ENCODE results near the gene PDGFB. TPM values are rescaled to one million over a fixed set of nuclear protein-coding genes. Genes with fewer than 3 reads are reported as not detected.
"Not testable (repeated sequence)": the region's sequence is repeated elsewhere in the genome, so short reads cannot be mapped to it uniquely, and the experiment has no call there.

The PDGFB gene
- total RNA-seq, 1 experiment from 2014 or later = 2.9 TPM

DNA sequence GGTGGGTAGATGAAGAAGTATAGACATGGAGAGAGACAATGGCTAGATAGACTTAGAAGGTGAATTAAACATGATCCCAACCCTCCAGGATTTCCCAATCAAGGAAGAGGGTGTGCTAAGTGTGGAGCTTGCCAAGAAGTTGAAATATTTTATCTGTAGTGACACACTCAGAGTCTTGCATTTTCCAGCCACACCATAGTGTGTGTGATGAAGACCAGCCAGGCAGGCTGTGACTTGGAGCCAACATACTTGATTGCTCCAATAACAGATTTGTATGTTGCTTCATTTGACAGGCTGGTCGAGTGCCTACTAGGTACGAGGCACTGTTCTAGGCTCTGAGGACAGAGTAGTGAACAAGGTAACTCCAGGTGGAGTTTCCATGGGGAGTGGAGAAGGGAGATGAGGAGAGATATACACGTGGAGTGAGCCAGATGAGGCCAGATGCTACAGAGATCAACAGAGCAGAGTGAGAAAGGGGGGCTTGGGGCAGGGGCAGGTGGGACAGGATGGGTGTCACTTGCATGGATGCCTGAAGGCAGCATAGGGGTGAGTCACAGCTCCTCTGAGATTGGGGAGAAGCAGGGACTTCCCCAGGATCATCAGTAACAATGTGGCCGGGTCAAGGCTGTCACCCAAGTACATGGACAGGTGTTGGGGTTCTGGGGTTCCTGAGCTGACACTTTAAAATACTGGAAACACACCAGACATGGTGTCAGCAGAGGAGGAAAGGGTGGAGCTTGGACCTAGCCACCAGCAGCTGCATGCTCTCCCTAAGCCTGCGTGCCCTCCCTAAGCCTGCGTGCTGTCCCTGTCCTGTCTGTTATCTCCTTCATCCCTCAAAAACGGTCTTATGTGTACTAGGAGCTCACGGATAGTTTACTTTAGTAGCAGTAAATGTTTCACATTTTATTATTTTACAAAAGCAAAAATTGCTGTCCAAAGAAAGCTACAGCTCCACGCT lies 23.6 kb downstream of the PDGFB start:
- no peak overlapping the region for H3K4me2 ChIP-seq (ENCODE audit: low read depth, low read length, poor library complexity, severe bottlenecking)
- no peak for DNase-seq
- no peak overlapping the region for H3K4me3 ChIP-seq (ENCODE audit: low read length)

DNA sequence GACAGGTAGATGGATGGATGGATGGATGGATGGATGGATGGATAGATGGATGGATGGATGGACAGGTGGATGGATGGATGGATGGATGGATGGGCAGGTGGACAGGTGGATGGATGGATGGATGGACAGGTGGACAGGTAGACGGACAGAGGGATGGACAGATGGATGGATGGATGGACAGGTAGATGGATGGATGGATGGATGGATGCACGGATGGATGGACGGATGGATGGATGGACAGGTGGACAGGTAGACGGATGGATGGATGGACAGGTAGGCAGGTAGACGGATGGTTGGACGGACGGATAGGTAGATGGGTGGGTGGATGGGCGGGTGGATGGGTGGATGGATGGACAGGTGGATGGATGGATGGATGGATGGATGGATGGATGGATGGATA lies 24.3 kb downstream of the PDGFB start:
- H3K79me2 ChIP-seq (ENCODE audit: low read length) = no peaks in the 10 kb centered on the region

More for the DNA sequence above, 23.6 kb downstream of the PDGFB start:
- no peaks in the 10 kb centered on the region for H3K36me3 ChIP-seq (ENCODE audit: insufficient read depth, low read length)
- no peaks in the 10 kb centered on the region for H4K20me1 ChIP-seq (ENCODE audit: insufficient read depth, low read depth, low read length)
- H3K27me3 ChIP-seq (ENCODE audit: low read length) = no peaks in the 10 kb centered on the region
- H3K9me3 ChIP-seq (ENCODE audit: low read length) = no peaks in the 10 kb centered on the region
- H3K4me1 ChIP-seq (ENCODE audit: low read length) = no peaks in the 10 kb centered on the region
- no peak overlapping the region for H3K27ac ChIP-seq (ENCODE audit: low read length)
- H3K9ac ChIP-seq (ENCODE audit: low read length) = no peak overlapping the region
- no peak overlapping the region for H2AFZ ChIP-seq (ENCODE audit: low read length)
- H3K9me2 ChIP-seq (replicated peaks; ENCODE audit: insufficient read depth, low read length) = no peaks in the 10 kb centered on the region
- no peaks in the 10 kb centered on the region for H3K79me2 ChIP-seq (ENCODE audit: low read length)

DNA sequence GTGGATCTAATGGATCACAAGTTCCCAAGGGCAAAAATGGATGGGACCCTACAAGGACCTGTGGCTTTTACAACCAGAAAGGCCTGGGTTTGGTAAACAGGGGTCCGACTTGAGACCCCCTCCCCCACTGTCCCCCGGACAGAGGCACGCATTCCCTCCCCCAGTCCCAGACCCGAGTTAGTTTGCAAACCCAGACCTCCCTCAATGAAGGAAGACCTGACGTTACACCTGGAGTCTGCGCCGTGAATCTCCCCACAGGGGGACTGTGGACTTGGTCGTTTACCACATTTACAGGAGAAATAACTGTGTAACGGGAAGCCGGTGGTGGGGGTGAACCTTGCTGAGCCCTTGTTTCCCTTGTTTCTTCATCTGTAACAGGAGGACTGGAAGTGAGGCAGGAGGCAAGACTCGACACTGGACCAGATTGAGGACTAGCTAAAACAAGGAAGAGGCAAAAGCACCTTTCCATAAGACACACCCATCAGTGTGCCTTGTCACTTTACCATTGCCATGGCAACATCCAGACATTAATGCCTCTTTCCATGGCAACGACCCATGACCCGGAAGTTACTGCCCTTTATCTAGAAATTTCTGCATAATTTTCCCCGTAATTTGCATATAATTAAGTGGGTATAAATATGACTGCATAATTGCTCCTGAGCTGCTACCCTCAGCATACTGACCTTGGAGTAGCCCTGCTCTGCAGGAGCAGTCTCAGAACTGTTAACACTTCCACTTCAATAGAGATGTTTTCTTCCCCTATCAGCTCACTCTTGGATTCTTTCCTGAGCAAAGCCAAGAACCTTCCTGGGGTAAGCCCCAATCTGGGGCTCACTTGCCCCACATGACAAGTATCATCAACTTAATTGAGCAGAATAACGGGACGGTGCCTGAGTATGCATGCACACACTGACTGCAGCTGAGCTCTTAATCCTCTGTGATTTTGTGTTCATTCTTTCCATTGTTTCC lies 25.4 kb downstream of the PDGFB start:
- Histone ChIP-seq H3K4me2 (ENCODE audit: low read depth, low read length, poor library complexity, severe bottlenecking) (no peak overlapping the region), H3K27me3 (ENCODE audit: low read length) (no peaks in the 10 kb centered on the region), H4K20me1 (ENCODE audit: insufficient read depth, low read depth, low read length) (no peaks in the 10 kb centered on the region), H3K9me3 (ENCODE audit: low read length) (no peaks in the 10 kb centered on the region), H3K4me3 (ENCODE audit: low read length) (no peak overlapping the region), H2AFZ (ENCODE audit: low read length) (no peak overlapping the region), H3K79me2 (ENCODE audit: low read length) (no peaks in the 10 kb centered on the region), H3K9ac (ENCODE audit: low read length) (no peak overlapping the region), H3K27ac (ENCODE audit: low read length) (no peak overlapping the region), H3K4me1 (ENCODE audit: low read length) (no peaks in the 10 kb centered on the region), H3K9me2 (replicated peaks; ENCODE audit: insufficient read depth, low read length) (no peaks in the 10 kb centered on the region), H3K36me3 (ENCODE audit: insufficient read depth, low read length) (no peaks in the 10 kb centered on the region)
- peak; percentile 51 for DNase-seq

More for the DNA sequence above, 24.3 kb downstream of the PDGFB start:
- H3K36me3 ChIP-seq (ENCODE audit: insufficient read depth, low read length) = no peaks in the 10 kb centered on the region
- H3K4me3 ChIP-seq (ENCODE audit: low read length) = no peak overlapping the region
- DNase-seq = no peak
- no peak overlapping the region for H3K27ac ChIP-seq (ENCODE audit: low read length)
- no peaks in the 10 kb centered on the region for H3K9me2 ChIP-seq (replicated peaks; ENCODE audit: insufficient read depth, low read length)
- no peak overlapping the region for H3K4me2 ChIP-seq (ENCODE audit: low read depth, low read length, poor library complexity, severe bottlenecking)
- H4K20me1 ChIP-seq (ENCODE audit: insufficient read depth, low read depth, low read length) = no peaks in the 10 kb centered on the region
- H3K9ac ChIP-seq (ENCODE audit: low read length) = no peak overlapping the region
- no peaks in the 10 kb centered on the region for H3K4me1 ChIP-seq (ENCODE audit: low read length)
- H3K27me3 ChIP-seq (ENCODE audit: low read length) = no peaks in the 10 kb centered on the region
- H3K9me3 ChIP-seq (ENCODE audit: low read length) = no peaks in the 10 kb centered on the region
- H2AFZ ChIP-seq (ENCODE audit: low read length) = no peak overlapping the region

DNA sequence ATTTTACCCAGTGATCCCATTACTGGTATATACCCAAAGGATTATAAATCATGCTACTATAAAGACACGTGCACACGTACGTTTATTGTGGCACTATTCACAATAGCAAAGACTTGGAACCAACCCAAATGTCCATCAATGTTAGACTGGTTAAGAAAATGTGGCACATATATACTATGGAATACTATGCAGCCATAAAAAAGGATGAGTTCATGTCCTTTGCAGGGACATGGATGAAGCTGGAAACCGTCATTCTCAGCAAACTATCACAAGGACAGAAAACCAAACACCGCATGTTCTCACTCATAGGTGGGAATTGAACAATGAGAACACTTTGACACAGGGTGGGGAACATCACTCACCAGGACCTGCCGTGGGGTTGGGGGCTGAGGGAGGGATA lies 26.4 kb downstream of the PDGFB start:
- H3K9me3 ChIP-seq (ENCODE audit: low read length); H3K4me3 ChIP-seq (ENCODE audit: low read length); H3K27me3 ChIP-seq (ENCODE audit: low read length); H3K36me3 ChIP-seq (ENCODE audit: insufficient read depth, low read length); H2AFZ ChIP-seq (ENCODE audit: low read length); H3K9ac ChIP-seq (ENCODE audit: low read length); H3K27ac ChIP-seq (ENCODE audit: low read length); DNase-seq; H3K4me1 ChIP-seq (ENCODE audit: low read length); H4K20me1 ChIP-seq (ENCODE audit: insufficient read depth, low read depth, low read length); H3K9me2 ChIP-seq (replicated peaks; ENCODE audit: insufficient read depth, low read length); H3K79me2 ChIP-seq (ENCODE audit: low read length); H3K4me2 ChIP-seq (ENCODE audit: low read depth, low read length, poor library complexity, severe bottlenecking): not testable (repeated sequence)

DNA sequence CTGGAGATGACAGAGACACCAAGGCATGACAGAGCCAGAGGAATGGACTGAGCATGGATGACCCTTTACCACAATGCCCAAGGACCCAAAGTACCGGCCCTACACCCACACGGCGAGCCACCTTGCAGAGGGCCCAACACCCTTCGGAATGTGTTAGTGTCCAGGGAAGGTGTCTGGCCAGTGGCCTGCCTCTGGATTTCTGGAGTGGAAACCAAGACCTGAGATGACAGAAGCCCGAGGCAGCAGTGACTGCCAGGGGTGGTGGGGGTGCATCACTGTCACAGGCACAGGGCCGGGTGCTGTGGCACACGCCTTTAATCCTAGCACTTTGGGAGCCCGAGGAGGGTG lies 28.7 kb downstream of the PDGFB start:
- H3K9me3 ChIP-seq (ENCODE audit: low read length) = no peaks in the 10 kb centered on the region
- H3K9ac ChIP-seq (ENCODE audit: low read length) = no peak overlapping the region
- no peaks in the 10 kb centered on the region for H3K79me2 ChIP-seq (ENCODE audit: low read length)
- H3K4me2 ChIP-seq (ENCODE audit: low read depth, low read length, poor library complexity, severe bottlenecking) = no peak overlapping the region
- no peaks in the 10 kb centered on the region for H3K36me3 ChIP-seq (ENCODE audit: insufficient read depth, low read length)
- H3K27ac ChIP-seq (ENCODE audit: low read length) = no peak overlapping the region
- no peaks in the 10 kb centered on the region for H4K20me1 ChIP-seq (ENCODE audit: insufficient read depth, low read depth, low read length)
- H3K4me1 ChIP-seq (ENCODE audit: low read length) = no peaks in the 10 kb centered on the region
- DNase-seq = no peak
- H2AFZ ChIP-seq (ENCODE audit: low read length) = no peak overlapping the region
- H3K4me3 ChIP-seq (ENCODE audit: low read length) = no peak overlapping the region
- no peaks in the 10 kb centered on the region for H3K27me3 ChIP-seq (ENCODE audit: low read length)
- H3K9me2 ChIP-seq (replicated peaks; ENCODE audit: insufficient read depth, low read length) = no peaks in the 10 kb centered on the region

DNA sequence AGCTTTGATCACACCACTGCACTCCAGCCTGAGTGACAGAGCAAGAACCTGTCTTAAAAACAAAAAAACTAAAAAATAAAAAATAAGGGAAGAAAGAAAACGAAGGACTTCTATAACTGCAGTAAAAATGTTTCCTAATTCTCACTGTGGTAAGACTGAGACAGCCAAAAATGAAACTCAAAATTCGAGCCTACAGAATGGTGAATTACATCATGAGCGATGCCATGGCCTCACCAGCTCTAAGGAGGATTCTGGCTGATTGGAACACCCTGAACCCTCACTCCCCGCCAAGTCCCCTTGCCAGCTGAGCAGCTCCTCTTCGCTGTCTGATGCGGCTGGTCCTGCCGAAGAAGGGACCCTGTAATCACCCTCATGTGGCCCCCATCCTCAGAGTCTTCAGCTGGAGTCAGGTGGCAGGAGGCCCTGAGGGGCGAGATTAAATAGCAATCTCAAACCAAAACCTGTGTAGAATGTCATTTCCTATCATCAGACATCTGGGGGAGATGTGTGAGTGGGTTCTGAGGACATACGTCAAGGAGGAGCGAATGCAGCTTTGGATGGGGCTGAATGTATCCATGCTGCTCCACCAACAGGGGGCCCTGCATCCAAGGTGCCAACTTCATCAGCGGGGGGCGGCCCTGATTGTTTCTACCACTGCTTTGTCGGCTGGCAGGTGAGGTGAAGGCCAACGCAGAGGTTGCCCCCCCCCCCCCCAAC lies 29.2 kb downstream of the PDGFB start:
- H3K4me1 ChIP-seq (ENCODE audit: low read length) = no peaks in the 10 kb centered on the region
- peak; percentile 75 for DNase-seq
- no peak overlapping the region for H3K4me2 ChIP-seq (ENCODE audit: low read depth, low read length, poor library complexity, severe bottlenecking)
- no peak overlapping the region for H3K9ac ChIP-seq (ENCODE audit: low read length)
- no peak overlapping the region for H3K27ac ChIP-seq (ENCODE audit: low read length)
- no peak overlapping the region for H3K4me3 ChIP-seq (ENCODE audit: low read length)
- no peaks in the 10 kb centered on the region for H3K36me3 ChIP-seq (ENCODE audit: insufficient read depth, low read length)
- no peaks in the 10 kb centered on the region for H4K20me1 ChIP-seq (ENCODE audit: insufficient read depth, low read depth, low read length)
- H3K27me3 ChIP-seq (ENCODE audit: low read length) = no peaks in the 10 kb centered on the region
- H2AFZ ChIP-seq (ENCODE audit: low read length) = no peak overlapping the region
- no peaks in the 10 kb centered on the region for H3K9me2 ChIP-seq (replicated peaks; ENCODE audit: insufficient read depth, low read length)
- H3K9me3 ChIP-seq (ENCODE audit: low read length) = no peaks in the 10 kb centered on the region
- no peaks in the 10 kb centered on the region for H3K79me2 ChIP-seq (ENCODE audit: low read length)

DNA sequence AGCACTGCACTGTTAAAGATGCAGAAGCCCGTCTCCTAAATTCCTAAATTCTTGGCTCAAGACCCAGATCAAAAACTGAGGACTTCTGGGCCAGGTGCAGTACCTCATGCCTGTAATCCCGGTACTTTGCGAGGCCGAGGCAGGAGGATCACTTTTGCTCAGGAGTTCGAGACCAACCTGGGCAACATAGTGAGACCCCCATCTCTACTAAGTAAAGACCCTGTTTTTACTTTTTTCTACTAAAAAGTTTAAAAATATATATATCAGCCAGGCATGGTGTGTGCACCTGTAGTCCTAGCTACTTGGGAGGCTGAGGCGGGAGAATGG lies 29.7 kb downstream of the PDGFB start:
- H3K9me2 ChIP-seq (replicated peaks; ENCODE audit: insufficient read depth, low read length) = no peaks in the 10 kb centered on the region
- H3K4me1 ChIP-seq (ENCODE audit: low read length) = no peaks in the 10 kb centered on the region
- H3K79me2 ChIP-seq (ENCODE audit: low read length) = no peaks in the 10 kb centered on the region
- no peak for DNase-seq
- no peak overlapping the region for H3K27ac ChIP-seq (ENCODE audit: low read length)
- no peak overlapping the region for H3K4me2 ChIP-seq (ENCODE audit: low read depth, low read length, poor library complexity, severe bottlenecking)
- no peaks in the 10 kb centered on the region for H4K20me1 ChIP-seq (ENCODE audit: insufficient read depth, low read depth, low read length)
- H3K4me3 ChIP-seq (ENCODE audit: low read length) = no peak overlapping the region
- no peaks in the 10 kb centered on the region for H3K27me3 ChIP-seq (ENCODE audit: low read length)
- no peak overlapping the region for H3K9ac ChIP-seq (ENCODE audit: low read length)
- H3K36me3 ChIP-seq (ENCODE audit: insufficient read depth, low read length) = no peaks in the 10 kb centered on the region
- H3K9me3 ChIP-seq (ENCODE audit: low read length) = no peaks in the 10 kb centered on the region
- no peak overlapping the region for H2AFZ ChIP-seq (ENCODE audit: low read length)

Data from Karpas-422 (cell line).